HEK293 (cell line): Measurements from ENCODE around the gene GRK5.

Source experiments
- ATF2 ChIP-seq: fragments of 450-650 bp; formaldehyde crosslinking; IDR thresholded peaks from 2 replicates; pipeline ENCODE4 v1.5.1; 2016; ENCODE audit warnings: missing biosample characterization, missing genetic modification characterization, low read depth
- CTCF ChIP-seq: fragments of 450-650 bp; formaldehyde crosslinking; IDR thresholded peaks from 2 replicates; pipeline ENCODE4 v1.5.1; 2016; ENCODE audit warnings: missing biosample characterization, missing genetic modification characterization

- TF ChIP-seq CTCF (tag by site-specific recombination) (no peak), ATF2 (no peak)
These were observed 94.8 kb downstream of the GRK5 start for GRCh38 chr10:119302172-119302571.
